ENCODE measurements around the gene PUM1.

DNA sequence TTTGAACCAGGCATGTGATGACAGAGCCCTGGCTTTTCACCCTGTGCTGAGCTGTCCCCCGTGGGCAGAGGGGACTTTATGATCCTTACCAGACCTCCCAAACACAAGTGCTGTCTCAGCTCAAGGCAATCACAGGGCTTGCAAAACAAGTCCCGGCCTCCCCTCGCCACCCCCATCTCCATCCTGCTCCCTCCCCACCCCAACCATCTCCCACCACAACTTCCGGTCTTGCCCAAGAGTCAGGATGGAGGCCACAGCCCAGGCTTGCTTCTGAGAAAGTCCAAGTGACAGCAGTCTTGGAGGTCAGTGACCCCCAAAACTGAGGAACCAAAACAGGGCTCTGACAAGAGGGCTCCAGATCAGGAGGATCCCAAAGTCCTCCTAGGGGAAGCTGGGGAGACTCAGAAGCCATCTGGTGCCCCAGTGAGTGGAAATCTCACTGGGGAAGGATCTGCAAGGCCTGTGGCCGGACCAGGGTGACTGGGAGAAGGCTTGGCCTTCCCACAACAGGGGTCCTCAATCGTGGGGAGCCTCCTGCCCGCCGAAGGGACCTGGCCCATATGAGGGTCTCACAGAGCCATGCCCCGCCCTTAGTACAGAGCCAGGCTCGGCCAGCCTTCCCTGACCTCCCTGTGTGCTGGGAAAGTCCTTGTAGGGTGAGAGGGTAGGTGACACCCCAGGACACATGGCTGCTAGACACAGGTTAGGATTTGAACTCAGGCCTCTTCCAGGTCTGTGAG is 152.4 kb downstream of the PUM1 start:
- TF ChIP-seq, protein P1, sequence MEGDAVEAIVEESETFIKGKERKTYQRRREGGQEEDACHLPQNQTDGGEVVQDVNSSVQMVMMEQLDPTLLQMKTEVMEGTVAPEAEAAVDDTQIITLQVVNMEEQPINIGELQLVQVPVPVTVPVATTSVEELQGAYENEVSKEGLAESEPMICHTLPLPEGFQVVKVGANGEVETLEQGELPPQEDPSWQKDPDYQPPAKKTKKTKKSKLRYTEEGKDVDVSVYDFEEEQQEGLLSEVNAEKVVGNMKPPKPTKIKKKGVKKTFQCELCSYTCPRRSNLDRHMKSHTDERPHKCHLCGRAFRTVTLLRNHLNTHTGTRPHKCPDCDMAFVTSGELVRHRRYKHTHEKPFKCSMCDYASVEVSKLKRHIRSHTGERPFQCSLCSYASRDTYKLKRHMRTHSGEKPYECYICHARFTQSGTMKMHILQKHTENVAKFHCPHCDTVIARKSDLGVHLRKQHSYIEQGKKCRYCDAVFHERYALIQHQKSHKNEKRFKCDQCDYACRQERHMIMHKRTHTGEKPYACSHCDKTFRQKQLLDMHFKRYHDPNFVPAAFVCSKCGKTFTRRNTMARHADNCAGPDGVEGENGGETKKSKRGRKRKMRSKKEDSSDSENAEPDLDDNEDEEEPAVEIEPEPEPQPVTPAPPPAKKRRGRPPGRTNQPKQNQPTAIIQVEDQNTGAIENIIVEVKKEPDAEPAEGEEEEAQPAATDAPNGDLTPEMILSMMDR (IDR thresholded peaks at IDR 0.05): no peak
- no peak for TF ChIP-seq ZFX (IDR thresholded peaks at IDR 0.05; ENCODE audit: borderline replicate concordance)

Data from 22Rv1 (cell line).